ENCODE results near the gene FOXO1. TPM values are rescaled to one million over a fixed set of nuclear protein-coding genes. Genes with fewer than 3 reads are reported as not detected.
A peak's percentile ranks its signal among the peaks of the same experiment; 100 is the strongest.

FOXO1 gene
- total RNA-seq, 6 experiments from 2014 or later = 12.3 to 27.7 (median 14.6) TPM

GRCh38 chr13:40648040-40648439, 18.4 kb downstream of the FOXO1 start:
- Histone ChIP-seq H3K36me3 (no peaks in the 10 kb centered on the region), H3K4me3 (no peak overlapping the region), H3K27ac (no peak overlapping the region), H3K9me3 (no peaks in the 10 kb centered on the region), H3K27me3 (no peaks in the 10 kb centered on the region), H3K4me1 (peaks cover 2 to 38% (median 19%) of the 10 kb centered on the region in 4 donors)
- no peak for DNase-seq
- intact Hi-C loops (cut with DNase I) = no loop called here
- ATAC-seq = no peak
- WGBS (ENCODE audit: insufficient coverage, low coverage, low lambda C conversion rate, missing lambda C conversion rate) = 30% methylated on average over 2 of the region's 2 CpGs
- TF ChIP-seq CTCF (IDR thresholded peaks at IDR 0.05) = no peak
- no peak for TF ChIP-seq POLR2A (IDR thresholded peaks at IDR 0.05)

- H3K36me3 ChIP-seq = no peaks in the 10 kb centered on the region
- H3K9me3 ChIP-seq = no peaks in the 10 kb centered on the region
- intact Hi-C loops (cut with DNase I) = no loop called here
- H3K4me3 ChIP-seq = no peak overlapping the region
- no peaks in the 10 kb centered on the region for H3K27me3 ChIP-seq
- no peak overlapping the region for H3K27ac ChIP-seq
- TF ChIP-seq POLR2A (IDR thresholded peaks at IDR 0.05) = no peak
- TF ChIP-seq CTCF (IDR thresholded peaks at IDR 0.05) = no peak
- ATAC-seq (no peak), DNase-seq (no peak)
- peaks cover 0 to 21% (median 13%) of the 10 kb centered on the region in 4 donors for H3K4me1 ChIP-seq
- 79% methylated on average over 3 of the region's 3 CpGs for WGBS (ENCODE audit: insufficient coverage, low coverage, low lambda C conversion rate, missing lambda C conversion rate)
Measured at GRCh38 chr13:40644838-40645604, 21.4 kb downstream of the FOXO1 start.

- TF ChIP-seq CTCF (IDR thresholded peaks at IDR 0.05) (no peak), POLR2A (IDR thresholded peaks at IDR 0.05) (no peak)
- ATAC-seq (no peak), DNase-seq (no peak)
- Histone ChIP-seq H3K4me3 (no peak overlapping the region), H3K27me3 (no peaks in the 10 kb centered on the region), H3K9me3 (no peaks in the 10 kb centered on the region), H3K36me3 (no peaks in the 10 kb centered on the region), H3K4me1 (peaks cover 0 to 45% (median 20%) of the 10 kb centered on the region in 4 donors), H3K27ac (no peak overlapping the region)
- 87% methylated on average over 9 of the region's 11 CpGs for WGBS (ENCODE audit: insufficient coverage, low coverage, low lambda C conversion rate, missing lambda C conversion rate)
- intact Hi-C loops (cut with DNase I) = no loop called here
Measured at GRCh38 chr13:40640845-40641458, 25.5 kb downstream of the FOXO1 start.

GRCh38 chr13:40640202-40640601, 26.2 kb downstream of the FOXO1 start:
- 72% methylated on average over 5 of the region's 6 CpGs for WGBS (ENCODE audit: insufficient coverage, low coverage, low lambda C conversion rate, missing lambda C conversion rate)
- intact Hi-C loops (cut with DNase I) = no loop called here
- H3K27me3 ChIP-seq = no peaks in the 10 kb centered on the region
- H3K27ac ChIP-seq = no peak overlapping the region
- H3K4me3 ChIP-seq = no peak overlapping the region
- H3K9me3 ChIP-seq = no peaks in the 10 kb centered on the region
- DNase-seq (no peak), ATAC-seq (peak in 3 of 4 donors; percentile 11 to 29 (median 15))
- H3K36me3 ChIP-seq = no peaks in the 10 kb centered on the region
- TF ChIP-seq POLR2A (IDR thresholded peaks at IDR 0.05) (no peak), CTCF (IDR thresholded peaks at IDR 0.05) (no peak)
- peaks cover 0 to 38% (median 18%) of the 10 kb centered on the region in 4 donors for H3K4me1 ChIP-seq
